H1 (cell line): ENCODE measurements around the gene RALGAPB. TPM values are rescaled to one million over a fixed set of nuclear protein-coding genes. Genes with fewer than 3 reads are reported as not detected.
A peak's percentile ranks its signal among the peaks of the same experiment; 100 is the strongest.

Experiments
- BACH1 ChIP-seq: IDR thresholded peaks from 2 replicates; pipeline ENCODE4 v1.6.1; 2012; ENCODE audit warnings: low read length, improper control_type of control experiment
- CBX5 ChIP-seq: fragments of 300-800, 300-1000 bp; sonication (generic); IDR thresholded peaks from 2 replicates; pipeline ENCODE4 v1.7.1; 2016; ENCODE audit warnings: antibody characterized with exemption, low read length, low read depth
- CEBPB ChIP-seq: IDR thresholded peaks from 2 replicates; pipeline ENCODE4 v1.6.1; 2012; ENCODE audit warnings: low read depth, low read length
- CHD2 ChIP-seq: IDR thresholded peaks from 2 replicates; pipeline ENCODE4 v1.6.1; 2012; ENCODE audit warnings: low read length, improper control_type of control experiment
- CREB1 ChIP-seq: IDR thresholded peaks from 2 replicates; pipeline ENCODE4 v1.6.1; 2012; ENCODE audit warnings: inconsistent platforms
- CTBP2 ChIP-seq: IDR thresholded peaks from 2 replicates; pipeline ENCODE4 v1.7.0; 2011; ENCODE audit warnings: borderline replicate concordance, mild to moderate bottlenecking, moderate library complexity, mixed read lengths, low read length; ENCODE audit not compliant: insufficient read depth, insufficient read length
- EZH2 ChIP-seq: fragments of 200-600 bp; sonication (generic); IDR thresholded peaks from 2 replicates; pipeline ENCODE4 v1.7.1; 2012; ENCODE audit warnings: low read depth, mild to moderate bottlenecking, moderate library complexity, low read length, inconsistent platforms; ENCODE audit not compliant: severe bottlenecking
- HDAC2 ChIP-seq, 2 experiments: fragments of 300-600 bp in 1 of 2; sonication (generic) in 1 of 2; IDR thresholded peaks; 2 replicates each; pipeline ENCODE4 v1.6.1; 2011 to 2012; ENCODE audit warnings: low read depth in 2 of 2, low read length in 2 of 2, mild to moderate bottlenecking in 2 of 2, moderate library complexity in 2 of 2, borderline replicate concordance in 1 of 2, inconsistent platforms in 1 of 2
- JUN ChIP-seq: IDR thresholded peaks from 2 replicates; pipeline ENCODE4 v1.6.1; 2011; ENCODE audit warnings: low read depth, mild to moderate bottlenecking, improper control_type of control experiment, low read length
- JUND ChIP-seq: IDR thresholded peaks from 2 replicates; pipeline ENCODE4 v1.6.1; 2011; ENCODE audit warnings: mild to moderate bottlenecking, improper control_type of control experiment, low read length
- KDM4A ChIP-seq: IDR thresholded peaks from one replicate; pipeline ENCODE4 v1.7.1; 2012; ENCODE audit warnings: low read depth, mild to moderate bottlenecking, moderate library complexity, low read length, inconsistent platforms; ENCODE audit not compliant: severe bottlenecking
- POU5F1 ChIP-seq: IDR thresholded peaks from 2 replicates; pipeline ENCODE4 v1.6.1; 2011; ENCODE audit warnings: low read depth, mild to moderate bottlenecking, low read length, moderate library complexity
- RAD21 ChIP-seq, 2 experiments: IDR thresholded peaks in 1 of 2; conservative IDR thresholded peaks in 1 of 2; 2 replicates each; pipeline ENCODE4 v1.6.1; 2011; ENCODE audit warnings: low read depth in 2 of 2, low read length in 2 of 2, improper control_type of control experiment in 1 of 2, inconsistent platforms in 1 of 2, mild to moderate bottlenecking in 1 of 2, moderate library complexity in 1 of 2
- RXRA ChIP-seq: IDR thresholded peaks from 2 replicates; pipeline ENCODE4 v1.6.1; 2011; ENCODE audit warnings: low read depth, mild to moderate bottlenecking, low read length, moderate library complexity; ENCODE audit not compliant: insufficient read depth
- SIRT6 ChIP-seq: IDR thresholded peaks from one replicate; pipeline ENCODE4 v1.7.1; 2012; ENCODE audit warnings: low read length, inconsistent platforms
- SUZ12 ChIP-seq: fragments of 200-600 bp; sonication (generic); IDR thresholded peaks from 2 replicates; pipeline ENCODE4 v1.6.1; 2012; ENCODE audit warnings: mild to moderate bottlenecking, inconsistent platforms, low read length, moderate library complexity, mixed read lengths
- TCF12 ChIP-seq: IDR thresholded peaks from 2 replicates; pipeline ENCODE4 v1.6.1; 2011; ENCODE audit warnings: low read depth, mild to moderate bottlenecking, low read length
- TEAD4 ChIP-seq: IDR thresholded peaks from 2 replicates; pipeline ENCODE4 v1.6.1; 2012; ENCODE audit warnings: low read depth, low read length, inconsistent platforms, mixed read lengths
- polyA plus RNA-seq, 7 experiments: library from polyadenylated mRNA; depleted of rRNA in 3 of 7; stranded (reverse) in 5 of 7; unstranded in 2 of 7; fragments of >200 nt in 5 of 7; fragments of 200-250 nt in 2 of 7; gene quantifications; 1 replicate in 5 of 7; 2 replicates in 1 of 7; 4 replicates in 1 of 7; pipeline versions ENCODE4 v1.2.1 to v1.2.3, GENCODE V29; 2011 to 2013; ENCODE audit warnings: missing spikeins in 2 of 7, mixed read lengths in 2 of 7
- total RNA-seq: library from RNA; stranded (reverse); fragmentation: NEBNext Ultra II Directional; extraction: Animal tissue kit (Norgen Biotek cat#: 25700); gene quantifications from 2 replicates; pipeline ENCODE4 v1.2.1, GENCODE V29; 2021
- TF ChIP-seq, protein P1 (sequence below): IDR thresholded peaks from 2 replicates; pipeline ENCODE4 v1.6.1; 2011; ENCODE audit warnings: low read length, improper control_type of control experiment
- TF ChIP-seq, protein P2 (sequence below): IDR thresholded peaks from 2 replicates; pipeline ENCODE4 v1.6.1; 2012; ENCODE audit warnings: inconsistent platforms
- TF ChIP-seq, protein P3 (sequence below): IDR thresholded peaks from 2 replicates; pipeline ENCODE4 v1.6.1; 2011; ENCODE audit warnings: low read depth, mild to moderate bottlenecking, low read length; ENCODE audit not compliant: insufficient read depth

RALGAPB gene
- total and polyA plus RNA-seq, 2 of the 8 experiments (the other 6 are each of a cell fraction or from before 2014, with no cell fraction given): 10.6 to 35.1 TPM

DNA sequence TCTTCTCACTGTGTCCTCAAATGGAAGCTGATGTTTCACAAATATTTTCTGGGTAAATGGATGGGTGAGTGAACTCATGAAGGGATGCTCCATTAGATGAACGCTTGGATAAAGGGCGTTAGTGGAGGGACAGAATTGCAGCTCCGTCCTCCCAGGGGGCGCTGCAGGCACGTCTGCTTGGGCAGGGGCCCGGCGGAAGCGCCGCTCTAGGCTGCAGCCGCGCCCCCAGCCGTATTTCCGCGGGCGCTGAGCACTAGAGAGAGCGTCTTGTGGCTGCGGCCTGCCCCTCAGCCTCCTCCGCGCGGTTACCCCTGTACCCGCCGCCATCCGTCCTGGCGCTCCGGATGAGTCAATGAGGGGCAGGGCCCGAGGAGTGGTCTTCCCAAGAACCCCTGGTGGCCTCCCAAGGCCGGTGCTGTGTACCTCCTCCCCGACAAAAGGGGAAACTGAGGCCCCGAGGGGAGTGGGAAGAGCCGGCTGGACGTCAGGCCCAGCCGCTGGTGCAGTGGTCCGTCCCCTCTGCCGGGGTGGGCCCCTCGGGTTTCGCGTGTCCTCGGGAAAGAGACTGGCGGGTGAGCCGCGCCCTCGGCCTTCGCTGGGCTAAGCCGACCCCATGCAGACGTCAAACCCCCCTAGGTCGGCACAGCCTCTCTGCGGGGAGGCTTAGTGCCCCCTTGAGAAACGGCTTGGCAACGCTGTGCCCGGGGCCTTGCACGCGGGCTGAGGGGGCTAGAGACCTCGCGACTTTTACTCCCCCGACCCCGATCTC is 26.0 kb upstream of the RALGAPB start (continued):
- TF ChIP-seq KDM4A (peak; percentile 60), CREB1 (peak; percentile 76), CHD2 (peak; percentile 35; the same call in 1 of the 2 replicates), POU5F1 (no peak), BACH1 (no peak), JUND (0 out of 2 replicates have a peak, but pooled peaks have one; percentile 26), CEBPB (no peak), RXRA (no peak), HDAC2 (IDR thresholded peaks at IDR 0.05; ENCODE audit: borderline replicate concordance in 1 of 2, low read depth in 2 of 2, low read length in 2 of 2) (no peak; a peak in 1 of 4 replicates), RAD21 (IDR thresholded peaks at IDR 0.05 in 1 of 2, conservative IDR thresholded peaks at IDR 0.05 in 1 of 2; ENCODE audit: low read depth in 2 of 2, low read length in 2 of 2) (peak; percentile 33 to 46; a peak in 3 of 4 replicates), CBX5 (no peak), TEAD4 (0 out of 2 replicates have a peak, but pooled peaks have one; percentile 11), EZH2 (no peak), CTBP2 (peak; percentile 62), TCF12 (no peak), SIRT6 (no peak), SUZ12 (no peak), JUN (no peak)
- TF ChIP-seq, protein P1, sequence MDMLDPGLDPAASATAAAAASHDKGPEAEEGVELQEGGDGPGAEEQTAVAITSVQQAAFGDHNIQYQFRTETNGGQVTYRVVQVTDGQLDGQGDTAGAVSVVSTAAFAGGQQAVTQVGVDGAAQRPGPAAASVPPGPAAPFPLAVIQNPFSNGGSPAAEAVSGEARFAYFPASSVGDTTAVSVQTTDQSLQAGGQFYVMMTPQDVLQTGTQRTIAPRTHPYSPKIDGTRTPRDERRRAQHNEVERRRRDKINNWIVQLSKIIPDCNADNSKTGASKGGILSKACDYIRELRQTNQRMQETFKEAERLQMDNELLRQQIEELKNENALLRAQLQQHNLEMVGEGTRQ: no peak
- TF ChIP-seq, protein P2, sequence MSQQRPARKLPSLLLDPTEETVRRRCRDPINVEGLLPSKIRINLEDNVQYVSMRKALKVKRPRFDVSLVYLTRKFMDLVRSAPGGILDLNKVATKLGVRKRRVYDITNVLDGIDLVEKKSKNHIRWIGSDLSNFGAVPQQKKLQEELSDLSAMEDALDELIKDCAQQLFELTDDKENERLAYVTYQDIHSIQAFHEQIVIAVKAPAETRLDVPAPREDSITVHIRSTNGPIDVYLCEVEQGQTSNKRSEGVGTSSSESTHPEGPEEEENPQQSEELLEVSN: no peak
- TF ChIP-seq, protein P3, sequence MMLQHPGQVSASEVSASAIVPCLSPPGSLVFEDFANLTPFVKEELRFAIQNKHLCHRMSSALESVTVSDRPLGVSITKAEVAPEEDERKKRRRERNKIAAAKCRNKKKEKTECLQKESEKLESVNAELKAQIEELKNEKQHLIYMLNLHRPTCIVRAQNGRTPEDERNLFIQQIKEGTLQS: no peak
